K562 (cell line): Measurements from ENCODE around the gene TIMM17A. TPM values are rescaled to one million over a fixed set of nuclear protein-coding genes. Genes with fewer than 3 reads are reported as not detected.

ENCODE experiments used
- CBX3 ChIP-seq, 2 experiments: IDR thresholded peaks; 1 replicate in 1 of 2; 2 replicates in 1 of 2; pipeline ENCODE4 v1.6.1; 2012; ENCODE audit warnings: inconsistent platforms in 2 of 2, low read length in 2 of 2, borderline replicate concordance in 1 of 2, control low read depth in 1 of 2
- CREBBP ChIP-seq: IDR thresholded peaks from one replicate; pipeline ENCODE4 v1.6.1; 2012; ENCODE audit warnings: low read depth, mild to moderate bottlenecking, control low read depth, inconsistent platforms, low read length
- FOSL1 ChIP-seq: fragments of 200-800 bp; sonication (Bioruptor generic); conservative IDR thresholded peaks from 2 replicates; pipeline ENCODE4 v1.6.1; 2016; ENCODE audit warnings: missing genetic modification characterization, missing compliant biosample characterization
- GABPB2 ChIP-seq: fragments of 250-450 bp; sonication (Bioruptor Pico); conservative IDR thresholded peaks from 2 replicates; pipeline ENCODE4 v1.5.1; 2021; ENCODE audit warnings: mild to moderate bottlenecking
- PHF8 ChIP-seq: fragments of 200-600 bp; sonication (generic); IDR thresholded peaks from 2 replicates; pipeline ENCODE4 v1.6.1; 2012; ENCODE audit warnings: mixed run types, mild to moderate bottlenecking, inconsistent platforms, low read length, moderate library complexity, borderline replicate concordance
- SREBF2 ChIP-seq: sonication (generic); formaldehyde crosslinking; IDR thresholded peaks from 2 replicates; pipeline ENCODE4 v1.4.0; 2020; ENCODE audit warnings: mild to moderate bottlenecking, missing genetic modification reagents
- TAF15 ChIP-seq: fragments of 200-400 bp; formaldehyde crosslinking; IDR thresholded peaks from 2 replicates; pipeline ENCODE4 v1.6.1; 2017; ENCODE audit warnings: mild to moderate bottlenecking, low read depth, low read length, moderate library complexity
- ZFP36 ChIP-seq: fragments of 150-350 bp; IDR thresholded peaks from 2 replicates; pipeline ENCODE4 v1.6.1; 2018; ENCODE audit warnings: low read length, low read depth; ENCODE audit not compliant: partially characterized antibody
- ZNF436 ChIP-seq: fragments of 250-450, 450-650 bp; sonication (Bioruptor Pico); formaldehyde crosslinking; IDR thresholded peaks from 2 replicates; pipeline ENCODE4 v1.7.0; 2020; ENCODE audit warnings: mild to moderate bottlenecking
- polyA plus RNA-seq, 8 experiments: library from polyadenylated mRNA; depleted of rRNA in 4 of 8; stranded (reverse) in 5 of 8; unstranded in 3 of 8; fragments of >200 nt; fragmentation: Nextera tagmentation in 2 of 8; fragmentation: Illumina TruSeq in 1 of 8; extraction: Ambion mirVana in 2 of 8; extraction: Trizol in 1 of 8; gene quantifications; 2 replicates each; pipeline versions ENCODE4 v1.2.1 to v1.2.3, GENCODE V29; 2011 to 2014; ENCODE audit warnings: inconsistent platforms in 1 of 8, missing spikeins in 1 of 8
- total RNA-seq, 7 experiments: library from RNA; depleted of rRNA in 6 of 7; stranded (reverse); fragments of >200 nt in 6 of 7; fragmentation: Illumina TruSeq in 2 of 7; extraction: Trizol in 2 of 7; gene quantifications; 2 replicates each; pipeline versions ENCODE4 v1.2.1 to v1.2.3, GENCODE V29; 2011 to 2021; ENCODE audit warnings: low replicate concordance in 1 of 7
- TF ChIP-seq, protein P1 (sequence below): fragments of 450-650 bp; IDR thresholded peaks from 2 replicates; pipeline ENCODE4 v1.6.1; 2016; ENCODE audit warnings: low read depth

The TIMM17A gene
- total and polyA plus RNA-seq, 9 of the 15 experiments (the other 6 are each of a cell fraction or from before 2014, with no cell fraction given): 116 to 744 (median 180) TPM

DNA sequence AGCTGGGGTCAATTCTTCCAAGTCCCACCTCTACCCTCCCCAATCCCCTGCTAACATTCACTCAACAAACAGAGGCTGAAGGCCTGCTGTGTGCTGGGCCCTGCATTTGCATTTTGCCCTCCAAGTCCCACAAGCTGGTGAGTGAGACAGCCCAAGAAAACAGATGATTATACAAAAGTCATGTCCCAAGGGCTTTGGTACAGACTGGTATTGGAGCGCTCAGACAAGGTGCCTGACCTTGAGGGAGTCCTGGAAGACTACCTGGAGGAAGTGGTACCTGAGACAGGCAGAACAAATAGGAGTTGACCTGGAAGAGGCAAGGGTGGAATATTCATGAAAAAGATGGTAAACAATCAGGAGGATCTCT is 13.2 kb upstream of the TIMM17A start (continued):
- TF ChIP-seq, protein P1, sequence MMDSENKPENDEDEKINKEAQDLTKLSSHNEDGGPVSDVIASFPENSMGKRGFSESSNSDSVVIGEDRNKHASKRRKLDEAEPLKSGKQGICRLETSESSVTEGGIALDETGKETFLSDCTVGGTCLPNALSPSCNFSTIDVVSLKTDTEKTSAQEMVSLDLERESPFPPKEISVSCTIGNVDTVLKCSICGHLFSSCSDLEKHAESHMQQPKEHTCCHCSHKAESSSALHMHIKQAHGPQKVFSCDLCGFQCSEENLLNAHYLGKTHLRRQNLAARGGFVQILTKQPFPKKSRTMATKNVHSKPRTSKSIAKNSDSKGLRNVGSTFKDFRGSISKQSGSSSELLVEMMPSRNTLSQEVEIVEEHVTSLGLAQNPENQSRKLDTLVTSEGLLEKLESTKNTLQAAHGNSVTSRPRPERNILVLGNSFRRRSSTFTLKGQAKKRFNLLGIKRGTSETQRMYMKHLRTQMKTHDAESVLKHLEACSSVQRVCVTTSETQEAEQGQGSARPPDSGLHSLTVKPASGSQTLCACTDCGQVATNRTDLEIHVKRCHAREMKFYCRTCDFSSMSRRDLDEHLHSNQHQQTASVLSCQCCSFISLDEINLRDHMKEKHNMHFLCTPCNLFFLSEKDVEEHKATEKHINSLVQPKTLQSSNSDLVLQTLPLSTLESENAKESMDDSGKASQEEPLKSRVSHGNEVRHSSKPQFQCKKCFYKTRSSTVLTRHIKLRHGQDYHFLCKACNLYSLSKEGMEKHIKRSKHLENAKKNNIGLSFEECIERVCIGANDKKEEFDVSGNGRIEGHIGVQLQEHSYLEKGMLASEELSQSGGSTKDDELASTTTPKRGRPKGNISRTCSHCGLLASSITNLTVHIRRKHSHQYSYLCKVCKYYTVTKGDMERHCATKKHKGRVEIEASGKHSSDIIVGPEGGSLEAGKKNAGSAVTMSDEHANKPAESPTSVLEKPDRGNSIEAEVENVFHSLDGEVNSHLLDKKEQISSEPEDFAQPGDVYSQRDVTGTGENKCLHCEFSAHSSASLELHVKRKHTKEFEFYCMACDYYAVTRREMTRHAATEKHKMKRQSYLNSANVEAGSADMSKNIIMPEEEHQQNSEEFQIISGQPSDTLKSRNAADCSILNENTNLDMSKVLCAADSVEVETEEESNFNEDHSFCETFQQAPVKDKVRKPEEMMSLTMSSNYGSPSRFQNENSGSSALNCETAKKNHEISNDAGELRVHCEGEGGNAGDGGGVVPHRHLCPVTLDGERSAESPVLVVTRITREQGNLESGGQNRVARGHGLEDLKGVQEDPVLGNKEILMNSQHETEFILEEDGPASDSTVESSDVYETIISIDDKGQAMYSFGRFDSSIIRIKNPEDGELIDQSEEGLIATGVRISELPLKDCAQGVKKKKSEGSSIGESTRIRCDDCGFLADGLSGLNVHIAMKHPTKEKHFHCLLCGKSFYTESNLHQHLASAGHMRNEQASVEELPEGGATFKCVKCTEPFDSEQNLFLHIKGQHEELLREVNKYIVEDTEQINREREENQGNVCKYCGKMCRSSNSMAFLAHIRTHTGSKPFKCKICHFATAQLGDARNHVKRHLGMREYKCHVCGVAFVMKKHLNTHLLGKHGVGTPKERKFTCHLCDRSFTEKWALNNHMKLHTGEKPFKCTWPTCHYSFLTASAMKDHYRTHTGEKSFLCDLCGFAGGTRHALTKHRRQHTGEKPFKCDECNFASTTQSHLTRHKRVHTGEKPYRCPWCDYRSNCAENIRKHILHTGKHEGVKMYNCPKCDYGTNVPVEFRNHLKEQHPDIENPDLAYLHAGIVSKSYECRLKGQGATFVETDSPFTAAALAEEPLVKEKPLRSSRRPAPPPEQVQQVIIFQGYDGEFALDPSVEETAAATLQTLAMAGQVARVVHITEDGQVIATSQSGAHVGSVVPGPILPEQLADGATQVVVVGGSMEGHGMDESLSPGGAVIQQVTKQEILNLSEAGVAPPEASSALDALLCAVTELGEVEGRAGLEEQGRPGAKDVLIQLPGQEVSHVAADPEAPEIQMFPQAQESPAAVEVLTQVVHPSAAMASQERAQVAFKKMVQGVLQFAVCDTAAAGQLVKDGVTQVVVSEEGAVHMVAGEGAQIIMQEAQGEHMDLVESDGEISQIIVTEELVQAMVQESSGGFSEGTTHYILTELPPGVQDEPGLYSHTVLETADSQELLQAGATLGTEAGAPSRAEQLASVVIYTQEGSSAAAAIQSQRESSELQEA: no peak
- TF ChIP-seq FOSL1 (0 out of 2 replicates have a peak, but pooled peaks have one; percentile 7), SREBF2 (CRISPR knock-in tag) (0 out of 2 replicates have a peak, but pooled peaks have one; percentile 35), CBX3 (IDR thresholded peaks at IDR 0.05; ENCODE audit: borderline replicate concordance in 1 of 2, low read length in 2 of 2) (peak in 1 of 2 experiments; percentile 32; a peak in 1 of 3 replicates), TAF15 (no peak), GABPB2 (CRISPR knock-in tag) (no peak), PHF8 (no peak), ZFP36 (peak; percentile 100), CREBBP (no peak), ZNF436 (CRISPR knock-in tag) (peak; percentile 92)
- TF ChIP-seq, all 486 proteins: peak for 22
